Neural cell (in vitro differentiated cells): ENCODE results near the gene GLT1D1. TPM values are rescaled to one million over a fixed set of nuclear protein-coding genes. Genes with fewer than 3 reads are reported as not detected.

Experiments used
- H2AFZ ChIP-seq: fragments of 200-600, 300-800 bp; sonication (generic), shearing (Covaris generic); 2 replicates; pipeline ENCODE4 v1.6.0; 2014; ENCODE audit warnings: low read depth, mild to moderate bottlenecking, antibody characterized with exemption, low read length, moderate library complexity
- H3F3A ChIP-seq: fragments of 200-600 bp; shearing (Covaris generic); 2 replicates; pipeline ENCODE4 v1.6.1; 2016; ENCODE audit warnings: mild to moderate bottlenecking, moderate library complexity, mixed read lengths, antibody characterized with exemption, low read length; ENCODE audit not compliant: insufficient read depth, poor library complexity, severe bottlenecking
- H3K27ac ChIP-seq: fragments of 200-600, 300-800 bp; sonication (generic), shearing (Covaris generic); 2 replicates; pipeline ENCODE4 v1.5.1; 2014; ENCODE audit warnings: mild to moderate bottlenecking, low read length, moderate library complexity
- H3K27me3 ChIP-seq: fragments of 300-800, 200-600 bp; sonication (generic), shearing (Covaris generic); 2 replicates; pipeline ENCODE4 v1.6.0; 2014; ENCODE audit warnings: mild to moderate bottlenecking, low read depth, low read length, moderate library complexity; ENCODE audit not compliant: insufficient read depth
- H3K36me3 ChIP-seq: fragments of 300-800, 200-600 bp; sonication (generic), shearing (Covaris generic); 2 replicates; pipeline ENCODE4 v1.5.1; 2014; ENCODE audit warnings: mild to moderate bottlenecking, antibody characterized with exemption, low read length, moderate library complexity; ENCODE audit not compliant: insufficient read depth
- H3K4me2 ChIP-seq: fragments of 300-800, 200-600 bp; sonication (generic), shearing (Covaris generic); 2 replicates; pipeline ENCODE4 v1.6.0; 2014; ENCODE audit warnings: mild to moderate bottlenecking, low read length
- H3K4me3 ChIP-seq: fragments of 300-800, 200-600 bp; sonication (generic), shearing (Covaris generic); 2 replicates; pipeline ENCODE4 v1.5.1; 2014; ENCODE audit warnings: mild to moderate bottlenecking, low read length, moderate library complexity
- H3K79me2 ChIP-seq: fragments of 200-600 bp; shearing (Covaris generic); replicated peaks from 2 replicates; pipeline ENCODE4 v1.6.0; 2014; ENCODE audit warnings: mild to moderate bottlenecking, low read length, moderate library complexity; ENCODE audit not compliant: insufficient read depth
- H3K9ac ChIP-seq: fragments of 300-800, 200-600 bp; sonication (generic), shearing (Covaris generic); 2 replicates; pipeline ENCODE4 v1.6.1; 2016; ENCODE audit warnings: mild to moderate bottlenecking, low read length, mixed read lengths
- H3K9me2 ChIP-seq: fragments of 200-600 bp; shearing (Covaris generic); 2 replicates; pipeline ENCODE4 v1.6.1; 2016; ENCODE audit warnings: mild to moderate bottlenecking, low read length, mixed read lengths; ENCODE audit not compliant: insufficient read depth
- H3K9me3 ChIP-seq: fragments of 200-600, 300-800 bp; sonication (generic), shearing (Covaris generic); 2 replicates; pipeline ENCODE4 v1.6.1; 2016; ENCODE audit warnings: mild to moderate bottlenecking, mixed run types, low read length, moderate library complexity, mixed read lengths
- H4K20me1 ChIP-seq: fragments of 200-600 bp; shearing (Covaris generic); 2 replicates; pipeline ENCODE4 v1.6.1; 2016; ENCODE audit warnings: mild to moderate bottlenecking, mixed run types; ENCODE audit not compliant: insufficient read depth
- EP300 ChIP-seq: fragments of 450-650 bp; conservative IDR thresholded peaks from 2 replicates; pipeline ENCODE4 v1.6.1; 2014; ENCODE audit warnings: antibody characterized with exemption, mild to moderate bottlenecking, moderate library complexity; ENCODE audit not compliant: poor library complexity, severe bottlenecking
- EZH2 ChIP-seq: fragments of 200-600, 300-800 bp; shearing (Covaris generic), sonication (generic); IDR thresholded peaks from 2 replicates; pipeline ENCODE4 v1.6.1; 2014; ENCODE audit warnings: antibody characterized with exemption, low read length, borderline replicate concordance, mild to moderate bottlenecking; ENCODE audit not compliant: insufficient read depth, poor library complexity, severe bottlenecking
- MXI1 ChIP-seq: fragments of 450-650 bp; conservative IDR thresholded peaks from 2 replicates; pipeline ENCODE4 v1.6.1; 2014; ENCODE audit warnings: antibody characterized with exemption, mild to moderate bottlenecking; ENCODE audit not compliant: poor library complexity, severe bottlenecking
- POLR2AphosphoS5 ChIP-seq: IDR thresholded peaks from 2 replicates; pipeline ENCODE4 v1.6.1; 2012
- RAD21 ChIP-seq: fragments of 450-650 bp; conservative IDR thresholded peaks from 2 replicates; pipeline ENCODE4 v1.6.1; 2014; ENCODE audit warnings: antibody characterized with exemption, mild to moderate bottlenecking, moderate library complexity
- SMC3 ChIP-seq: fragments of 450-650 bp; conservative IDR thresholded peaks from 2 replicates; pipeline ENCODE4 v1.6.1; 2014; ENCODE audit warnings: antibody characterized with exemption, mild to moderate bottlenecking, moderate library complexity; ENCODE audit not compliant: poor library complexity
- TAF1 ChIP-seq: IDR thresholded peaks from 2 replicates; pipeline ENCODE4 v1.6.1; 2012; ENCODE audit warnings: low read depth
- polyA plus RNA-seq: library from polyadenylated mRNA; depleted of rRNA; stranded (reverse); fragments of >200 nt; gene quantifications from 2 replicates; pipeline ENCODE4 v1.2.3, GENCODE V29; 2014
- TF ChIP-seq, protein P1 (sequence below): IDR thresholded peaks from 2 replicates; pipeline ENCODE4 v1.6.1; 2012; ENCODE audit warnings: borderline replicate concordance
- TF ChIP-seq, protein P2 (sequence below): fragments of 450-650 bp; IDR thresholded peaks from 2 replicates; pipeline ENCODE4 v1.5.1; 2014; ENCODE audit warnings: antibody characterized with exemption, mild to moderate bottlenecking, moderate library complexity; ENCODE audit not compliant: poor library complexity, severe bottlenecking

Gene GLT1D1
- polyA plus RNA-seq, 1 donor from 2014 or later = 3.9 TPM

GRCh38 chr12:128974881-128975280 lies 121.6 kb downstream of the GLT1D1 start:
- TF ChIP-seq TAF1 (no peak), EZH2 (no peak), MXI1 (no peak), RAD21 (no peak), EP300 (no peak), POLR2AphosphoS5 (no peak), SMC3 (no peak)
- TF ChIP-seq, protein P1, sequence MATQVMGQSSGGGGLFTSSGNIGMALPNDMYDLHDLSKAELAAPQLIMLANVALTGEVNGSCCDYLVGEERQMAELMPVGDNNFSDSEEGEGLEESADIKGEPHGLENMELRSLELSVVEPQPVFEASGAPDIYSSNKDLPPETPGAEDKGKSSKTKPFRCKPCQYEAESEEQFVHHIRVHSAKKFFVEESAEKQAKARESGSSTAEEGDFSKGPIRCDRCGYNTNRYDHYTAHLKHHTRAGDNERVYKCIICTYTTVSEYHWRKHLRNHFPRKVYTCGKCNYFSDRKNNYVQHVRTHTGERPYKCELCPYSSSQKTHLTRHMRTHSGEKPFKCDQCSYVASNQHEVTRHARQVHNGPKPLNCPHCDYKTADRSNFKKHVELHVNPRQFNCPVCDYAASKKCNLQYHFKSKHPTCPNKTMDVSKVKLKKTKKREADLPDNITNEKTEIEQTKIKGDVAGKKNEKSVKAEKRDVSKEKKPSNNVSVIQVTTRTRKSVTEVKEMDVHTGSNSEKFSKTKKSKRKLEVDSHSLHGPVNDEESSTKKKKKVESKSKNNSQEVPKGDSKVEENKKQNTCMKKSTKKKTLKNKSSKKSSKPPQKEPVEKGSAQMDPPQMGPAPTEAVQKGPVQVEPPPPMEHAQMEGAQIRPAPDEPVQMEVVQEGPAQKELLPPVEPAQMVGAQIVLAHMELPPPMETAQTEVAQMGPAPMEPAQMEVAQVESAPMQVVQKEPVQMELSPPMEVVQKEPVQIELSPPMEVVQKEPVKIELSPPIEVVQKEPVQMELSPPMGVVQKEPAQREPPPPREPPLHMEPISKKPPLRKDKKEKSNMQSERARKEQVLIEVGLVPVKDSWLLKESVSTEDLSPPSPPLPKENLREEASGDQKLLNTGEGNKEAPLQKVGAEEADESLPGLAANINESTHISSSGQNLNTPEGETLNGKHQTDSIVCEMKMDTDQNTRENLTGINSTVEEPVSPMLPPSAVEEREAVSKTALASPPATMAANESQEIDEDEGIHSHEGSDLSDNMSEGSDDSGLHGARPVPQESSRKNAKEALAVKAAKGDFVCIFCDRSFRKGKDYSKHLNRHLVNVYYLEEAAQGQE = no peak
- TF ChIP-seq, protein P2, sequence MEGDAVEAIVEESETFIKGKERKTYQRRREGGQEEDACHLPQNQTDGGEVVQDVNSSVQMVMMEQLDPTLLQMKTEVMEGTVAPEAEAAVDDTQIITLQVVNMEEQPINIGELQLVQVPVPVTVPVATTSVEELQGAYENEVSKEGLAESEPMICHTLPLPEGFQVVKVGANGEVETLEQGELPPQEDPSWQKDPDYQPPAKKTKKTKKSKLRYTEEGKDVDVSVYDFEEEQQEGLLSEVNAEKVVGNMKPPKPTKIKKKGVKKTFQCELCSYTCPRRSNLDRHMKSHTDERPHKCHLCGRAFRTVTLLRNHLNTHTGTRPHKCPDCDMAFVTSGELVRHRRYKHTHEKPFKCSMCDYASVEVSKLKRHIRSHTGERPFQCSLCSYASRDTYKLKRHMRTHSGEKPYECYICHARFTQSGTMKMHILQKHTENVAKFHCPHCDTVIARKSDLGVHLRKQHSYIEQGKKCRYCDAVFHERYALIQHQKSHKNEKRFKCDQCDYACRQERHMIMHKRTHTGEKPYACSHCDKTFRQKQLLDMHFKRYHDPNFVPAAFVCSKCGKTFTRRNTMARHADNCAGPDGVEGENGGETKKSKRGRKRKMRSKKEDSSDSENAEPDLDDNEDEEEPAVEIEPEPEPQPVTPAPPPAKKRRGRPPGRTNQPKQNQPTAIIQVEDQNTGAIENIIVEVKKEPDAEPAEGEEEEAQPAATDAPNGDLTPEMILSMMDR = no peak
- Histone ChIP-seq H4K20me1 (no peaks in the 10 kb centered on the region), H3K9me3 (no peaks in the 10 kb centered on the region), H2AFZ (no peak overlapping the region), H3K4me2 (no peak overlapping the region), H3K79me2 (no peaks in the 10 kb centered on the region), H3K4me3 (no peak overlapping the region), H3K27ac (no peak overlapping the region), H3K27me3 (no peaks in the 10 kb centered on the region), H3K36me3 (no peaks in the 10 kb centered on the region), H3K9me2 (no peaks in the 10 kb centered on the region), H3F3A (no peaks in the 10 kb centered on the region), H3K9ac (no peak overlapping the region)

DNA sequence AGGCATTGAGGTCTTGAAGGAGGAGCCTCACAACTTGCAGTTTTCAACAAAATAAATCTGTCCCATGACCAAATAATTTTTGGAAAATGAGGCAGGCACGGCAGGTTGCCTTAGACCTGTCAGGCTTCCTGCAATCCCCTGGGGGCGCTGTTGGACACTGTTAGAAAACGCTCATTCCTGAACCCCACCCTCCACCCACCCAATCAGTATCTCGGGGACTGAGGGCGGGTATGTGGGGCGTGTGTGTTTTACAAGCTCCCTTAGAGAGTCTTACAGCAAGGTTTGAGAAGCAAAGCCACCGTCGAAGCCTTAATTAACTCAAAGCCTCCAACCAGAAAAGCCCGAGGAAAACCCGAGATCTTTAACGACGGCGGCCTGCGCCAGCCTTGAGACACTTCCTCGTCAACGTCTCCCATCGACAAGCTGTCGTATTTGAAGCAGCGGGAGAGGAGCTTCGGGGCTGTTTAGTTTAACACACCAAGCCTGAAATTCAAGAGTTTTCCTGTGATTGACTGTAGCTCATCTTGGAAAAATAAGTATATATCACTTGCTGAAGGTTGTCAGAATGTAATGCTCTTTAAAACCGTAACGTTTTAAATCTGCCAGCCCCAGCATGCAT lies 123.0 kb downstream of the GLT1D1 start:
- Histone ChIP-seq H3K27me3 (no peaks in the 10 kb centered on the region), H3K79me2 (no peaks in the 10 kb centered on the region), H3K9me3 (no peaks in the 10 kb centered on the region), H2AFZ (no peak overlapping the region), H3K4me3 (peak overlapping the region; percentile 53), H3K9me2 (no peaks in the 10 kb centered on the region), H3F3A (no peaks in the 10 kb centered on the region), H3K36me3 (no peaks in the 10 kb centered on the region), H3K27ac (peak overlapping the region; percentile 65), H3K9ac (peak overlapping the region; percentile 44), H4K20me1 (no peaks in the 10 kb centered on the region), H3K4me2 (no peak overlapping the region)
- TF ChIP-seq SMC3 (peak; percentile 52), POLR2AphosphoS5 (peak; percentile 45), TAF1 (no peak), EP300 (peak; percentile 68), MXI1 (no peak), EZH2 (no peak), RAD21 (peak; percentile 60)
- TF ChIP-seq, protein P1 = peak; percentile 33
- TF ChIP-seq, protein P2 = peak; percentile 64
